RPMI8226 (cell line): ENCODE data around the gene PSAP.

Experiments
- DNase-seq: peaks from one replicate; pipeline ENCODE4 v3.0.0-alpha.2; 2015

PSAP gene

GRCh38 chr10:71806704-71807556 is 44.1 kb downstream of the PSAP start:
- no peak for DNase-seq

- DNase-seq: no peak
Observed at GRCh38 chr10:71805776-71806703, 45.0 kb downstream of the PSAP start.

GRCh38 chr10:71804077-71804476 is 47.0 kb downstream of the PSAP start:
- no peak for DNase-seq

DNA sequence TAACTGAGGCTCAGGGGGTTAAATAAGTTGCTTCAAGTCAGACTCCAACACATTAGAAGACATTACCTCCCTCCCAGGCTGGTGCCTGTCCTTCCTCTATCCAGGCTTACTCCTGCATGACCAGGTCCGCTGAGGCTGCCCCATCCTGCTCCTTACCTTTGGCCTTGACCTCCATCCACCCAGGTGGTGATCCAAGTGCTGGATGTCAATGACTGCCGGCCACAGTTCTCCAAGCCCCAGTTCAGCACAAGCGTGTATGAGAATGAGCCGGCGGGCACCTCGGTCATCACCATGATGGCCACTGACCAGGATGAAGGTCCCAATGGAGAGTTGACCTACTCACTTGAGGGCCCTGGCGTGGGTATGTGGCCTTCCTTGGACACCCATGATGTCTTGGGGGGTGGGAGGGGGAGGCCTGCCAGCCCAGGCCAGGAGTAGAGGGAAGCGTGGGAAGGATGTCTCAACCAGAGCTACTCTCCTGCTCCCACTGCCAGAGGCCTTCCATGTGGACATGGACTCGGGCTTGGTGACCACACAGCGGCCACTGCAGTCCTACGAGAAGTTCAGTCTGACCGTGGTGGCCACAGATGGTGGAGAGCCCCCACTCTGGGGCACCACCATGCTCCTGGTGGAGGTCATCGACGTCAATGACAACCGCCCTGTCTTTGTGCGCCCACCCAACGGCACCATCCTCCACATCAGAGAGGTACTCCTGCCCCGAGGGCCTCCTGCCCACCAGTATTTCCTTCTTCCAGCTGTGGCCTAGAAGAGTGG is 48.1 kb downstream of the PSAP start:
- no peak for DNase-seq

- DNase-seq: no peak
Observed at GRCh38 chr10:71802235-71802634, 48.8 kb downstream of the PSAP start.

GRCh38 chr10:71801361-71801760 is 49.7 kb downstream of the PSAP start:
- peak; percentile 81 for DNase-seq

GRCh38 chr10:71799608-71800453 is 51.2 kb downstream of the PSAP start:
- no peak for DNase-seq

GRCh38 chr10:71799112-71799511 is 51.9 kb downstream of the PSAP start:
- no peak for DNase-seq

- DNase-seq: no peak
Observed at GRCh38 chr10:71798308-71798624, 52.8 kb downstream of the PSAP start.

GRCh38 chr10:71797533-71798307 is 53.3 kb downstream of the PSAP start:
- DNase-seq: no peak

DNA sequence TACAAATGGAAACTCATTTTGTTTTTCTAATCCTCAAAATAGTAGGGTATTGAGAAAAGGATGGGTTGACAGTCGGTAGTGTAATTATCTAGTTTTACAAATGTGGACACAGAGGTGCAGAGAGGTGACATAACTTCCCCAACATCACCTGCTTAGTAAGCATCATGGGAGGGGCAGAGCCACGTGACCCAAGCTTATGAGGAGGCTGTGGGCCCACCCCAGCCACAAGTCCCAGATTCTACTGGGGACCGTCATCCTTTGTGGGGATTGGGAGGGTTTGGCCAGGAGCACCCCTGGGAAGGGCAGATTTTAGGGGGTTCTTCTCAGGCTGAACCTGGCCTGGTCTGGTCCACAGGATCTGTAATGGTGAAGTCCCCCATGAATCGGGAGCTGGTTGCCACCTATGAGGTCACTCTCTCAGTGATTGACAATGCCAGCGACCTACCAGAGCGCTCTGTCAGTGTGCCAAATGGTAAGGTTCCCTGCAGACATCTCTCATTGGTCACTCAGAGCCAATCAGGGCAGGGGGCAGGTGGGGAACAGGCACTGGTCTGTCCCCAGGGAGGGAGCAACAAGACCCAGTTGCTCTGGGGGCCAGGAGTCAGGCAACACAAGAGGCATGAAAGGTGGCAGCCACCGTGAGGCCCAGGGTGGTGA is 54.2 kb downstream of the PSAP start:
- no peak for DNase-seq

- DNase-seq: peak; percentile 46
Observed at GRCh38 chr10:71795248-71795647, 55.8 kb downstream of the PSAP start.

DNA sequence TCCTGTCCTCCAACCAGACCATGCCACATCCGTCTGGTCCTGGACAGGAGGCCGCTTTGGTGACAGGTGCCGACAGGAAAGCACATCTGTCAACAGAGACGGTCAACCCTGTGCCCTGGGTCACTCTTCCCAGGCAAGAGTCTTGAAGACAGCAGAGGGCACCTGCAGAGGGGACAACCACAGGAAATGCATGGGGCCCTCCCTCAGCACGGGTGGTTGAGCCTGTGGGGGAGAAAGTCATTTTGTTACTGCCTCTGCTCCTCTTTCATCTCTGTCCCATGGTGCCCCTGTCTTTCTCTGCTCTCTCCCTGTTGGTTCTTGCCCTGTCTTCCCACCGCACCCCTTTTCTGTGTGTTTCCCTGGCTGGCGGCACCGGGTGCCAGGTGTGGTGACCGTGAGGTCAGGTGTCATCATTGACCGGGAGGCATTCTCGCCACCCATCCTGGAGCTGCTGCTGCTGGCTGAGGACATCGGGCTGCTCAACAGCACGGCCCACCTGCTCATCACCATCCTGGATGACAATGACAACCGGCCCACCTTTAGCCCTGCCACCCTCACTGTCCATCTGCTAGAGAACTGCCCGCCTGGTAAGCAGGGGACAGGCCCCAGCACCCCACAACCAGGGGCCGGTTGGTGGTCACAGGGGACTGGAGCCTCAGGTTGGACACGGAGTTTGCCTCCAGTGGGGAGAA is 60.2 kb downstream of the PSAP start:
- DNase-seq: no peak

- DNase-seq: no peak
Observed at GRCh38 chr10:71789871-71790270, 61.2 kb downstream of the PSAP start.

DNA sequence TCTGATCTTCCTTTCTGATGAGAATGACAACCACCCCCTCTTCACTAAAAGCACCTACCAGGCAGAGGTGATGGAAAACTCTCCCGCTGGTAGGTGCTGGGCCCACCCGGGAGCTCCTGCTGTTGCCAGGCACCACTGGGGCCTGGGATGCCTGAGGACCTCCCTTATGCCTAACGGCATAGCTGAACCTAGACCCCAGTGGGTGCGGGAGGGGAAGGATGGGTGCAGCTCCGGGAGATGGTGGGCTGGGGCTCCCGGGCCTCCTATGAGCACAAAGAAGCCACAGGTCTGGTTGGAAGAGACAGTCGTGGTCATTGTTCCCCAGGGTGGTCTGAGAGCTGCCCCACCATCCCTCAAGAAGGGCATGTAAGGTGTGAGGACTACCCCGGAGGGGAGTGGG is 62.1 kb downstream of the PSAP start:
- DNase-seq: no peak

DNA sequence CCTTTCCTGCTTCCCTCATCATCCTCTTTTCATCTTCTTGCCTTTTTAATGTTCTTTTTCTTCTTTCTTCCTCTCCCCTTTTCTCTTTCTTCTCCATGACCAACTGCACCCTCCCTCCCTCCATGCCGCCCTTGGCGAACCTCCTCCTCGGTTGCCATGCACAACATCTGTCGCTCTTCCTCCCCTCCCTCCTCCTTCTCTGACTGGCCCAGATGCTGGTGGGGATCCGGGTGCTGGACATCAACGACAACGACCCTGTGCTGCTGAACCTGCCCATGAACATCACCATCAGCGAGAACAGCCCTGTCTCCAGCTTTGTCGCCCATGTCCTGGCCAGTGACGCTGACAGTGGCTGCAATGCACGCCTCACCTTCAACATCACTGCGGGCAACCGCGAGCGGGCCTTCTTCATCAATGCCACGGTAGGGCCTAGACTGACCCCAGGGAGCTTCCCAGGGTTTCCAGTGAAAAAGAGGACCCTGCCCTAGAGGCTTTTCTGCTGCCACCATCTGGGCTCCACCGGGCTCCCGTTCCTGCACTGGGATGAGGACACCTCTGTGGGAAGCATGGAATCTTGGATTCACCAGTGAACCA is 66.3 kb downstream of the PSAP start:
- DNase-seq: no peak

GRCh38 chr10:71783917-71784678 is 67.0 kb downstream of the PSAP start:
- DNase-seq: no peak

- DNase-seq: no peak
Observed at GRCh38 chr10:71782917-71783490, 68.0 kb downstream of the PSAP start.
